HG03439 (cell line): ENCODE results near the gene NECTIN2.

Experiments
- ATAC-seq: cut with Tn5 transposase; IDR thresholded peaks from one replicate; pipeline ENCODE4 v1.9.1; 2021; ENCODE audit warnings: mild to moderate bottlenecking, moderate library complexity; ENCODE audit not compliant: unreplicated experiment

NECTIN2 gene

DNA sequence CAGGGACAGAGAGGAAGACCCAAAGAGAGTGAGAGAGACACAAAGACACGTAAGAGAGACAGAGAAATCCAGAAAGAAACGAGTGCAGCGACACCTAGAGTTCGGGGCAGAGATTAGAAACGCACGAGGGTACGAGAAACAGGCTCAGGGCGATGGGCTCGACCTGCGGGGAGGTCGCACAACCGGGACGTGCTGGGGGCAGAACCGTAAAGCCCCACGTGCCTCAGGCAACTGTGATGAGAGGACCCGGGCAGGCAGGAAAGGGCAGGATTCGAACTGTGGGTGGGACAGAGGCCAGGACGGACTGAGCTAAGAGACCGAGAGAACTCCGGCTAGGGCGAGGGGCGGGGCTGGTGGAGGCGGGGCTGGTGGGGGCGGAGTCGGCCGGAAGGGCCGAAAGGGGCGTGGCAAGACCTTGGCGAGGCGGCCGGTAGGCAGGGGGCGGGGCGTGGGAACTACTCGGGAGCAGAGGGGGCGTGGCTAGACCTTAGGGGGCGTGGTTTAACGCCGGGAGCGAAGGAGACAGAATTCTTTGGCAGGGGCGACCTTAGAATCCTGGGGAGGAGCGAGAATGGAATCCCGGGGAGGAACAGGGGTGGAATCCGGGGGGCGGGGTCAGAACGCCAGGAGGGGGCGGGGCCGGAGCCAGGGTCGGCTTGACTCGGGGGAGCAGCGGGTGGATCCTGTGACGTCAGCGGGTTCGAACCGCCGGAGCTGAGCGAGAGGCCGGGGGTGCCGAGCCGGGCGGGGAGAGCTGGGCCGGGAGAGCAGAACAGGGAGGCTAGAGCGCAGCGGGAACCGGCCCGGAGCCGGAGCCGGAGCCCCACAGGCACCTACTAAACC lies at the start of gene NECTIN2:
TSS of gene NECTIN2 (plus strand) at position 686 of the 843 bp plus-strand sequence. CDS start 229 bp downstream, outside the sequence.
- no peak for ATAC-seq

DNA sequence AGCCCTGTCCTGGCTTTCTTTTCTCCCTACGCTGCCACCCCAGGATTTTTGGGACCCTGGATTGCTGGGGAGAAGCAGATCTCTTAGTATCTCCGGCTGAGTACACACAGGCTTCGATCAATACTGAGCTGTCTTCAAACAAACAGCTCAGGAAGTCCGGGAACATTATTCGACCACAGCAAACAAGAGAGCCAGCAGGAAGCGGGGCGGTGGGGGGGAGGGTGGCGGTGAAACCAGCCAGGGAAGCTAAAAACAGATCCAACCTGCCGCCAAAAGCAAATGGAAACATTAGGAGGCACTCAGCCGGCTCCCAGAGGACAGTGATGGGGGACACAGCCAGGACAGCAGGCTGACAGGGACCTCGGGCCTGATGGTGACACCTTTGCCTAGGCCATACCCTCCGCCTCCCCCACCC lies 49.4 kb upstream of the NECTIN2 start:
- no peak for ATAC-seq

DNA sequence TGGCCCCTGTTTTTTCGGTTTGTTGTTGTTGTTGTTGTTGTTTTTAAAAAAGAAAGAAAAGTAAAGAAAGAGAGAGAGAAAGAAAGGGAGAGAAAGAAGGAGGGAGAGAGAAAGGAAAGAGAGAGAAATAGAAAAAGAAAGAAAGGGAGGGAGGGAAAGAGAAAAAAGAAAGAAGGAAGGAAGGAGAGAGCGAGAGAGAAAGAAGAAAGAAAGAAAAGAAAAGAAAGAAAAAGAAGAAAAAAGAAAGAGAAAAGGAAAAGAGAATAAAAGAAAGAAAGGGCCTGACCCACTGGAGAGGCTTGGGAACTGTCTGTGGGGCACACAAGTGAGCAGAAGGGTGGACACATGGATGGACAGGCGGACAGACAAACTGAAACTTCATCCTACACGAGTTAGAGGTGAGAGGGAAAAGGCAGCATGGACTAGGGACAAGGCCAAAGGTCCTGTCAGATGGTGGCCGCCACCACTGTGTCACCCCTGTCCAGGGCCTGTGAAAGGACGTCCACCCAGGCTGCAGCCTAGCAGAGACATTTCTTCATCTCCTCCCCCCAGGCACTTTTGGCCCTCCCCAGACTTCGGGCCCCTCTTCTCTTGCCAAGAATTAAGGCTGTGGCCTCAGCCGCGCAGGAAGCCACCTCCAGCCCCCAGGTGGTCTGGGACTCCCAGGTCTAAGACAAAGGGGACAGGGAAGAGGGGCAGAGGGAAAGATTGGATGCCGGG lies 46.3 kb upstream of the NECTIN2 start:
- ATAC-seq, result no peak

DNA sequence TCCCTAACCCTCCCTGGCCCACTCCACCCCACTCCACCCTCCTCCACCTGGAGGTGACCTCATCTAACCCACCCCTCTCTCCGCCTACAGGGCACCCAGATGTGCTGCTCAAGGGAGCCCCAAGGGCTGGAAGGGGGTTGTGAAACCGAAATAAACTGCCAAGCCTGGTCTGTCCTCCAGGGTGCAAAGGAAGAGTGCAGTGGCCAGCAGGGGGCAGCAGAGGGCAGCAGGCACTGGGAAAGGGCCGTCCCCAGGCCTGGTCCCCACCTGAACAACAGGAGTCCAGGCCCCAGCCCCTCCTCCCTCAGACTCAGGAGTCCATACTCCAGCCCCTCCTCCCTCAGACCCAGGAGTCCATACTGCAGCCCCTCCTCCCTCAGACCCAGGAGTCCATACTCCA lies 45.6 kb upstream of the NECTIN2 start:
- ATAC-seq, result no peak

DNA sequence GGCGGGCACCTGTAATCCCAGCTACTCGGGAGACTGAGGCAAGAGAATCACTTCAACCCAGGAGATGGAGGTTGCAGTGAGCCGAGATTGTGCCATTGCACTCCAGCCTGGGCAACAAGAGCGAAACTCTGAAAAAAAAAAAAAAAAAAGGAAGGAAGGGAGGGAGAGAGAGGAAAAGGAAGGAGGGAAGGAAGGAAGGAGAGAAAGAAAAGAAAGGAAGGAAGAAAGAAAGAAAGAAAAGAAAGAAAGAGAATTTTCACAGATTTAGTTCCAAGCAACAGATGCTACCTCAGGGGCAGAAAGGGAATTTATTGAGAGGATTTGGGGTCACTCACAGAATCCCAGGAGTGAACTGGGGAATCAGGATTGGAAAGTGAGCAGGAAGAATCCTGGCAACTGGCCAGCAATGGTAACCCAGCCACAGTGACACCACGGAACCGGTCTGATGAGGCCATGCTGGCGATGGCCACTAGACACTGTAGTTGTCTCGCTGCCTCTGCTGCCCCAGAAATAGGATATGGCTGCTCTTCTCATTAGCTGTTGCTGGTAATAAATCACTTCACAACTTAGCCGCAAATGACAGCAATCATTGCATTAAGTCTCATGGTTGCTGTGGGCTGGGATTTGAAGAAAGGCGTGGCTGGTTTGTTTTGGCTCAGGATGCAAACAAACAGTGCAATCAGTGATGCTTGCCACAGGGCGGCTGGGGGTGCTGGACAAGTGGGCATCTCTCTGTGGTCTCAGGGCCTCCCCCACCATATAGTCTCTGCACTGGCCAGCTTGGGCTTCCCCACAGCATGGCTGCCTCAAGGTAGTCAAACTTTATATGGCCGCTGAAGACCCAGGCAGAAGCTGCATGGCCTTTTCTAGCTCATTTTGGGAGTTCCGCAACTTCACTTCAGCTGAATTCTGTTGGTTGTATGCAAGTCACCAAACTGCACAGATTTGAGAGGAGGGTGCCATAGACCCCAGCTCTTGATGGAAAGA lies 42.4 kb upstream of the NECTIN2 start:
- ATAC-seq, result no peak

DNA sequence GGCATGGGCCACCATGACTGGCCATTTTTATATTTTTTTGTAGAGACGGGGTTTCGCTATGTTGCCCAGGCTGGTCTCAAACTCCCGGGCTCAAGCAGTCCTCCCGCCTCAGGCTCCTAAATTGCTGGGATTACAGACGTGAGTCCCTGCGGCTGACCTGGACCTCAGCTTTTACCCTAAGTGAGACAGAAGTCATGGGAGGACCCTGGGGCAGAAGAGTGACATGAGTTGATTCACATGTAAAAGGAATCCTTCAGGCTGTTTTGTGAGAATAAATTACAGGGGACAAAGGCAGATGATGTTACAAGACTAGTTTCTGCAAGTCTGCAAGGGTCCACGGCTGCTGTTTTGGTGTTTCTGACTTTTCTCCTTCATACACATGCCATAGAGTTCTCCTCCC lies 39.8 kb upstream of the NECTIN2 start:
- ATAC-seq, result no peak

DNA sequence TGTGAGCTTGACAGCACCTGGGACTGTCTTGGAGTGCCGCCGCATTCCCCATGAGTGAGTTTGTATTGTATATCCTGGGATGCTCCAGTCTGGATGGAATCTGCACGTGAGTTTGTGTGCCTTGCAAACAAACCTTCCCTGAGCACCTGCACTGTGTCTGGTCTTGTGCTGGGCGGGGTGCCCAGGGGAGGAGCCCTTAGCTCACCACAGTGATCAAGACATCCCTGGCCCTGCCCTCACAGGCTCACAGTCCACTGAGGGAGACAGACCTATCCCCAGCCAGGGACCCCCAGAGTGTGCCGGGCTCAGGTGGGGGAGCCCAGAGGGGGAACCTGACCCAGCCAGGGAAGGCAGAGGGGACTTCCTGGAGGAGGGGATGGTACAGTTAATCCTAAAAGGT lies 38.9 kb upstream of the NECTIN2 start:
- ATAC-seq, result no peak

DNA sequence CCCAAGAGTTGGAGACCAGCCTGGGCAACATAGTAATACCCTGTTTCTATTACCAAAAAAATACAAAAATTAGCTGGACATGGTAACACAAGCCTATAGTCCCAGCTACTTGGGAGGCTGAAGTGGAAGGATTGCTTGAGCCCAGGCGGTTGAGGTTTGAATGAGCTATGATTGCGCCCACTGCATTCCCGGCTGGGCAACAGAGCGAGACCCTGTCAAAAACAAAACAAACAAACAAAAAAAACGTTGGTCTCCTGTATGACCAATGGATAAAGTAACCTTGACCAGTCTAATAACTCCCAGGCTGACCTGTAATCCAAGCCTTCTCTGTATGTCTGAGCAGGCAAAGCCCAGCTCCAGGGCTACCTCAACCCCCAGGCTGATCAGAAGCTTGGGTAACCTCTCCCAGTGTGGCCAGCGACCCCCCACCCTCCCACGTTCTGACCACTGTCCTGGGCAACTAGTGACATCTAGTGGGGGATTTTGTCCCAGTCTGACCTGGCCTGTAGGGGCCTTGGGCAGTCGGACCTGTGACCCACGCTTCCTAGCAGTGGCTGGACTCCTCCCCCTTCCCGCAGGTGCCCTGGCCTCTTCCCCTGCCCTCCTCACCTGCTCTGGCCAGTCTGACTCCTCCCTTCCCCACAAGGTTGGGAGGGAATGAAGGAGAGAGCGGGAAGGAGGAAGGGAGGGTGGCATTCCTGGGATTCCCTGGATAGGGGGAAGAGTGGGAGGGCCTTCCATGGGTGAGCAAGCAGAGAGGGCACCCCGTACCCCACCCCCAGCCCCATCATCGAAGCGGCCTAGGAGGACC lies 38.2 kb upstream of the NECTIN2 start:
- ATAC-seq, result no peak

DNA sequence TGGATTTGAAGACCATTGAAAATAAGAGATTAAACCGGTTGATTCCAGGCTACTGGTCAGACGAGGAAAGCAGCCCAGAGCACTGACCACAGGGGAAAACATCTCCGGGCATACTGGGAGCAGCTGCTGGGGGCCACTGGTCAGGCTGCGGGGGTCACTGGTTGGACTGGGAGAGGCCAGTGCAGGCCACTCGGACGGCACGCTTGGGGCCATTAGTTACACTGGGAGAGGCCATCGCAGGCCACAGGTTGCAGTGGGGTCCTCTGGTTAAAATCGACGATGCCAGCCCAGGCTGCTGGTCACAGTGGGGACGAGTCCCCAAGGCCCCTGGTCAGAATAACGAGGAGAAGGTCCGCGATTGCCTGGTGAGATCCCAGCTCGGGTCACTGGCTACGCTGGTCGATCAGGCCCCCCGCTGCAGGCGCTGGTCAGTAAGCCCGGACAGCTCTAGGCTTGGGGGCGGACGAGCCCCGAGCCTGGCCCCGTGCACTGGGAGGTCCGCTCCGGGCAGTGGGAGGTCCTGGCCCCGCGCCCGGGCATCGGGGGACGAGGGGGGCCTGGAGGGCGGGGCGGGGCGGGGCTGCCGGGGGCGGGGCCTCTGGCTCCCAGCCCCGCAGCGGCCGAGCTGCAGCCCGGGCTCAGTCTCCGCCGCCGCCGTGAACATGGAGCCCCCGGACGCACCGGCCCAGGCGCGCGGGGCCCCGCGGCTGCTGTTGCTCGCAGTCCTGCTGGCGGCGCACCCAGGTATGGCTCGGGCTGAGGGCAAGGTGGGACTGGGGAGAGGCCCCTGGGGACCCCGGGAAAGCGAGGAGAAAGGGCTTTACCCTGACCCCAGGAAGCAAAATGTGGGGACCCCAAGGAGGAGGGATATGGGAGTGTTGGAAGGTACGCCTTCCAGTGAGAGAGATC lies 37.4 kb upstream of the NECTIN2 start, which contains the start of gene BCAM:
TSS of gene BCAM (plus strand) at position 641 of the 909 bp plus-strand sequence. CDS start at position 663, 22 bp downstream.
- no peak for ATAC-seq

DNA sequence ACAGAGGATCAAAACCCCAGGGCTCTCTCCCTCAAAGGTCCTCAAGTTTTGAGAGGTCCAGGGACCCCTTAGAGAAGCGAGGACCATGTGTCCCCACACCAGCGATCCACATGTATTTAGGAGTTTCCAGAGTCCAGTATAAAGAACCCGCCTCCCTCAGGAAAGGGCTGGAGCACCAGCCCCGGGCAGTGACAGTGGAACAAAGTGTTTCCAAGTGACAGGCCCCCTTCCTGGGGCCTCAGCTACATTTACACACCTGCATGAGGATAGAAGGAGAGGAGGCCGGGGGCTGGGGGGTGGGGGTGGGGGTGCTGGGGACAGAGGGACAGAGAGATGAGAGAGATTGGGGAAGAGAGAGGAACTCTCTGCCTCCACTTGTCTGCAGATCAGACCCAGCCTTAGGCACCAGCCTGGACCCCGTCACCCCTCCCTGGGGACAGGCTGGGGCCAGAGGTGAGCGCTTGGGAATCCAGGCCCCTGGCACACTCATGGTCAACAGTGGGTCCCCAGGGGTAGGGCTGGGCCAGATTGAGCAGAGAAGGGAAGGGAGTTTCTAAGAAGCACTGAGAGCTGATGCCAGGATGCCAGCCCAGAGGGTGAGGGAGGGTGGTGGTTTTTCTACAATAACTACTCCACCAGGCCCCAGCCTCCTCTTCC lies 36.4 kb upstream of the NECTIN2 start:
- no peak for ATAC-seq

DNA sequence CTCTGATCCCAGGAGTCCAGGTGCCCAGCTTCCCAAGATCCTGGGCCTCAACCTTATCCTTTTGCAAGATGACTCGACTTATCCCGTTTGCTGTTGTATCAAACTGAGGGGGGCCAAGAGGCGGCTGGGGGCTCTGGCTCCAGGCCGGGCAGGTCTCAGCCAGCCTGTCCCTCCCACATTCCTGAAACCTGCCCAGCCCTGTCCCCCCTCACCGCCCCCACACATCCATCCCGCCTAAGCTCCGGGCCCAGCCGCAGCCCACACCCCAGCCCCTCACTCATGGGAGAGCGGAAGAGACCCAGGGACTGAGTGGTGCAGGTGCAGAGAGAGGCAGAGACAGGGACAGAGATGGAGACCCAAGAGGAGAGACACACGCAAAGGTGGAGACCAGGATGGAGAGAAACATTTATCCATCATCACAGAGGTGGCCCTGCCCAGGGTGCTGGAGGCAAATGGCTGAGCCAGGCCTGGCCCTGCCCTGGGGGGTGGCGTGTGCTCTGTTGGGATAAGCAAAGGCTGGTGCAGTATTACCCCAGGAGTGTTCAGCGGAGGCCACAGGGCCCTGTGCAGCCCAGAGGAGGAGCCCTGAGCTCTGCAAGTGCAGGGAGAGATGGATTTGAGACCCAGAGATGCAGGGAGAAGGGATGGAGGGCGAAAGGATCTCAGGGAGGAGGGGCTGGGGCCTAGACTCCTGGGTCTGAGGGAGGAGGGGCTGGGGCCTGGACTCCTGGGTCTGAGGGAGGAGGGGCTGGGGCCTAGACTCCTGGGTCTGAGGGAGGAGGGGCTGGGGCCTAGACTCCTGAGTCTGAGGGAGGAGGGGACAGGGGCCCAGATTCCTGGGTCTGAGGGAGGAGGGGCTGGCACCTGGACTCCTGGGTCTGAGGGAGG lies 35.6 kb upstream of the NECTIN2 start:
- ATAC-seq, result no peak

DNA sequence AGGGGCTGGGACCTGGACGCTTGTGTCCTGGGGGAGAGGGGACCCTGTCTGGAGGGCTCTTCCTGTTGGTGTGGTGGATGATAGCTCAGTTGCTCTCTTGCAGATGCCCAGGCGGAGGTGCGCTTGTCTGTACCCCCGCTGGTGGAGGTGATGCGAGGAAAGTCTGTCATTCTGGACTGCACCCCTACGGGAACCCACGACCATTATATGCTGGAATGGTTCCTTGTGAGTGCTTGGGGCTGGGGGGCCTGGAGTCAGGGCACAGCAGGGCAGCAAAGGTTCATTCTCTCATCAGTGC lies 35.0 kb upstream of the NECTIN2 start:
- no peak for ATAC-seq

DNA sequence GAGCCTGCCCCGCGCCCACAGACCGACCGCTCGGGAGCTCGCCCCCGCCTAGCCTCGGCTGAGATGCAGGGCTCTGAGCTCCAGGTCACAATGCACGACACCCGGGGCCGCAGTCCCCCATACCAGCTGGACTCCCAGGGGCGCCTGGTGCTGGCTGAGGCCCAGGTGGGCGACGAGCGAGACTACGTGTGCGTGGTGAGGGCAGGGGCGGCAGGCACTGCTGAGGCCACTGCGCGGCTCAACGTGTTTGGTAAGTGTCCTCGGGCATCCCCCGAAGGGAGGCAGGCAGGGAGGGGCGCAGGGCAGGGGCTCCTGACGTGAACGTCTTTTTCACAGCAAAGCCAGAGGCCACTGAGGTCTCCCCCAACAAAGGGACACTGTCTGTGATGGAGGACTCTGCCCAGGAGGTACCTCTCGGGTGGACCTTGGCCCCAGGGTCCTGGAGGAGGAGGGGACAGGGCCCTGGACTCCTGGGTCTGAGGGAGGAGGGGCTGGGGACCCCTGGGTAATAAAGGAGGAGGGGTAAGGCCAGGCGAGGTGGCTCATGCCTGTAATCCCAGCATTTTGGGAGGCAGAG lies 33.9 kb upstream of the NECTIN2 start:
- no peak for ATAC-seq

DNA sequence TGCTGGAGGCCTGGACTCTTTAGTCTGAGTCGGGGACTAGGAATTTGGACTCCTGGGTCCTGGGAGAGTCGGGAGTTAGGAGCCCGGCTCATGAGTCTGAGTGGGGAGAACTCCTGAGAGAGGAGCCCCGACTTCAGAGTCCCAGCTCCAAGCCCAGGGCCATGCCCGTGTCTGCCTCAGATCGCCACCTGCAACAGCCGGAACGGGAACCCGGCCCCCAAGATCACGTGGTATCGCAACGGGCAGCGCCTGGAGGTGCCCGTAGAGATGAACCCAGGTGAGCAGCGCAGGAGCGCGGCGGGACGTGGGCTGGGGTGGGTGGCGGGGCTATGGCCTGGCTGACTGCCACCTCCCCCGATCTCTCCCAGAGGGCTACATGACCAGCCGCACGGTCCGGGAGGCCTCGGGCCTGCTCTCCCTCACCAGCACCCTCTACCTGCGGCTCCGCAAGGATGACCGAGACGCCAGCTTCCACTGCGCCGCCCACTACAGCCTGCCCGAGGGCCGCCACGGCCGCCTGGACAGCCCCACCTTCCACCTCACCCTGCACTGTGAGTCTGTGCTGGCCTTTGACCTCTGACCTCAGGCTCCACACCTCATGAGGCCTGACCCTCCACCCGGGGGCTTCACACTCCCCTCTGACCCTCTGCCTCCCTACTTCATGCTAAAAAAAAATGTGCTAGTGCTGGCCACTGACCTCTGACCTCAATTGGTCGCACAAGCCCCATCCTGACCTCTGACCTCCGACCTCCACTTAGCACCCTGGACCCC lies 32.8 kb upstream of the NECTIN2 start:
- ATAC-seq, result no peak

DNA sequence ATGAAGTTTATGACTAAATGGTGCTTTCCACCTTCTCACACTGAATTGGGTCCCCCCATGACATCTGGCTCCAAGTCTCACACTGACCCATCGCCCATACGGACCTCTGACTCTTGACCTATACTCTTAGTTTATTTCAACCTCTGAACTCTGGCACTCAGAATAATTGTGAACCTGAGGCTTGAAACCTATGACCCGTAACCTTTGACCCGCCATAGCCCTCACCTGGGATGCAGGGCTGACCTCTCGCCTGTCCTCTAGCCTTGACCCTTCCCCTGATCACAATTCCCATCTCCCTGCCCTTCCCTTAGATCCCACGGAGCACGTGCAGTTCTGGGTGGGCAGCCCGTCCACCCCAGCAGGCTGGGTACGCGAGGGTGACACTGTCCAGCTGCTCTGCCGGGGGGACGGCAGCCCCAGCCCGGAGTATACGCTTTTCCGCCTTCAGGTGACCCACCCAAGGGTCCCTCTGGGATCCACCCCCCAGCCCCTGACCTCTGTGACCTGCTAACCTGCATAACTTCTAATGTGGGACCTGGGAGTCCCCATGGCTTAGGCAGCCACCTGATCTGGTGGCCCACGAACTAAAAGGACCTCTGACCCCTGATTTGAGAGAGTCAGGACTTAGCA lies 32.1 kb upstream of the NECTIN2 start:
- no peak for ATAC-seq

DNA sequence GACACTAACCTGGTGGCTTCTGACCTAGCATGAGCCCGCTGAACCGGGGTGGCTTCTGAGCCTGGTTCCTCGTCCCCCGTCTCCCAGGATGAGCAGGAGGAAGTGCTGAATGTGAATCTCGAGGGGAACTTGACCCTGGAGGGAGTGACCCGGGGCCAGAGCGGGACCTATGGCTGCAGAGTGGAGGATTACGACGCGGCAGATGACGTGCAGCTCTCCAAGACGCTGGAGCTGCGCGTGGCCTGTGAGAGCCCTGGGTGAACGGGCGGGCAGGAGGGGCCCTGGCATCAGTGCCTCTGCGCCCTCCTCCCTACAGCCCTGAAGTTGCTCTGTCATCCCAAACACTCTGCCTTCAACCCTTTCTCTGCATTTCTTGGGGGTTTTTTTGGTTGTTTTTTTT lies 31.6 kb upstream of the NECTIN2 start:
- no peak for ATAC-seq
